ENCODE measurements around the gene TUFM.

Gene TUFM

GRCh38 chr16:28844226-28844885, 1.8 kb downstream of the TUFM start:
- no peaks in the 10 kb centered on the region for H3K9me3 Mint-ChIP-seq
- H3K36me3 Mint-ChIP-seq (ENCODE audit: low read depth), result peaks cover 24% of the 10 kb centered on the region
- no peak for DNase-seq
- peaks cover 28% of the 10 kb centered on the region for H3K4me1 Mint-ChIP-seq
- TF ChIP-seq, protein P1, sequence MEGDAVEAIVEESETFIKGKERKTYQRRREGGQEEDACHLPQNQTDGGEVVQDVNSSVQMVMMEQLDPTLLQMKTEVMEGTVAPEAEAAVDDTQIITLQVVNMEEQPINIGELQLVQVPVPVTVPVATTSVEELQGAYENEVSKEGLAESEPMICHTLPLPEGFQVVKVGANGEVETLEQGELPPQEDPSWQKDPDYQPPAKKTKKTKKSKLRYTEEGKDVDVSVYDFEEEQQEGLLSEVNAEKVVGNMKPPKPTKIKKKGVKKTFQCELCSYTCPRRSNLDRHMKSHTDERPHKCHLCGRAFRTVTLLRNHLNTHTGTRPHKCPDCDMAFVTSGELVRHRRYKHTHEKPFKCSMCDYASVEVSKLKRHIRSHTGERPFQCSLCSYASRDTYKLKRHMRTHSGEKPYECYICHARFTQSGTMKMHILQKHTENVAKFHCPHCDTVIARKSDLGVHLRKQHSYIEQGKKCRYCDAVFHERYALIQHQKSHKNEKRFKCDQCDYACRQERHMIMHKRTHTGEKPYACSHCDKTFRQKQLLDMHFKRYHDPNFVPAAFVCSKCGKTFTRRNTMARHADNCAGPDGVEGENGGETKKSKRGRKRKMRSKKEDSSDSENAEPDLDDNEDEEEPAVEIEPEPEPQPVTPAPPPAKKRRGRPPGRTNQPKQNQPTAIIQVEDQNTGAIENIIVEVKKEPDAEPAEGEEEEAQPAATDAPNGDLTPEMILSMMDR (IDR thresholded peaks at IDR 0.05), result no peak
- no peak overlapping the region for H3K27ac Mint-ChIP-seq
- peak overlapping the region; percentile 98 for H3K4me3 Mint-ChIP-seq
- H3K27me3 Mint-ChIP-seq (ENCODE audit: low read depth, poor library complexity), result no peaks in the 10 kb centered on the region

DNA sequence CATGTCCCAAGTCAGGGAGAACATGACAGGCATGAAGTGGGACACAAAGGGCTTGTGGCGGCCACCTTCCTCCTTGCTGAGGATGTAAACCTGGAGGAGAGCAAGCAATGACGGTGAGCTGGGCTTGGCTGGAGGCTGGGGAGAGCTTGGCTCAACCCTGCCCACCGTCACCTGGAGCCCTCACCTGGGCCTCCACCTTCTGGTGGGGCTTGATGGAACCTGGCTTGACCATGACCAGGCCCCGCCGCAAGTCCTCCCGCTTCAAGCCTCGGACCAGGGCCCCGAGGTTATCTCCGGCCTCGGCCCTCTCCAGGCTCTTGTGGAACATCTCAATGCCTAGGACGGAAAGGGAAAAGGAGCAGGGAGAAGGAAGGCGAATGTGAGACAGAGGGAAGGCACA, 2.4 kb downstream of the TUFM start:
- H3K4me3 Mint-ChIP-seq, result peak overlapping the region; percentile 48
- H3K36me3 Mint-ChIP-seq (ENCODE audit: low read depth), result peaks cover 28% of the 10 kb centered on the region
- TF ChIP-seq, protein P1 (IDR thresholded peaks at IDR 0.05), result no peak
- no peak overlapping the region for H3K27ac Mint-ChIP-seq
- H3K27me3 Mint-ChIP-seq (ENCODE audit: low read depth, poor library complexity), result no peaks in the 10 kb centered on the region
- peaks cover 28% of the 10 kb centered on the region for H3K4me1 Mint-ChIP-seq
- H3K9me3 Mint-ChIP-seq, result no peaks in the 10 kb centered on the region
- DNase-seq, result no peak

- Mint-ChIP-seq H3K27ac (peak overlapping the region; percentile 92), H3K27me3 (ENCODE audit: low read depth, poor library complexity) (no peaks in the 10 kb centered on the region), H3K4me1 (peaks cover 28% of the 10 kb centered on the region), H3K9me3 (no peaks in the 10 kb centered on the region), H3K4me3 (no peak overlapping the region), H3K36me3 (ENCODE audit: low read depth) (peaks cover 39% of the 10 kb centered on the region)
- TF ChIP-seq, protein P1 (IDR thresholded peaks at IDR 0.05), result no peak
- no peak for DNase-seq
These were observed 3.5 kb downstream of the TUFM start for GRCh38 chr16:28842696-28843095.

- TF ChIP-seq, protein P1 (IDR thresholded peaks at IDR 0.05), result no peak
- H3K36me3 Mint-ChIP-seq (ENCODE audit: low read depth), result peaks cover 36% of the 10 kb centered on the region
- H3K4me1 Mint-ChIP-seq, result peaks cover 6% of the 10 kb centered on the region
- H3K27me3 Mint-ChIP-seq (ENCODE audit: low read depth, poor library complexity), result no peaks in the 10 kb centered on the region
- no peak overlapping the region for H3K4me3 Mint-ChIP-seq
- DNase-seq, result no peak
- H3K9me3 Mint-ChIP-seq, result no peaks in the 10 kb centered on the region
- H3K27ac Mint-ChIP-seq, result peak overlapping the region; percentile 91
These were observed 6.2 kb downstream of the TUFM start for GRCh38 chr16:28839899-28840298.

- Mint-ChIP-seq H3K4me1 (no peaks in the 10 kb centered on the region), H3K36me3 (ENCODE audit: low read depth) (peaks cover 36% of the 10 kb centered on the region), H3K9me3 (no peaks in the 10 kb centered on the region), H3K4me3 (no peak overlapping the region), H3K27me3 (ENCODE audit: low read depth, poor library complexity) (no peaks in the 10 kb centered on the region), H3K27ac (peak overlapping the region; percentile 54)
- TF ChIP-seq, protein P1 (IDR thresholded peaks at IDR 0.05), result no peak
- DNase-seq, result no peak
These were observed 7.0 kb downstream of the TUFM start for GRCh38 chr16:28839004-28839639.

DNA sequence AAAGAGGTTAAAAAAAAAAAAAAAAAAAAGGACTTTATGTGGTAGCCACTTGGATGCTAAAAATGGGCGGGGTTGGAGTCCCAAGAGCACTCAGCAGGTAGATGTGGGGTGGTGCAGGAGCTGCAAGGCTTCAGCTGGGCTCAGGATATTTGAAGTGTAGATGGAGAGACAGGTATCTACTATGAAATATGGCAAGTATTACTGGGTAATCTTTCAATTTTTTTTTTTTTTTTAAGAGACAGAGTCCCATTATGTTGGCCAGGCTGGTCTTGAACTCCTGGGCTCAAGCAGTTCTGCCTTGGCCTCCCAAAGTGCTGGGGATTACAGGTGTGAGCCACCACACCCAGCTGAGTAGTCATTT, 7.6 kb downstream of the TUFM start:
- Mint-ChIP-seq H3K4me1 (no peaks in the 10 kb centered on the region), H3K4me3 (no peak overlapping the region), H3K27ac (no peak overlapping the region), H3K27me3 (ENCODE audit: low read depth, poor library complexity) (no peaks in the 10 kb centered on the region), H3K9me3 (no peaks in the 10 kb centered on the region), H3K36me3 (ENCODE audit: low read depth) (peaks cover 40% of the 10 kb centered on the region)
- DNase-seq, result no peak
- TF ChIP-seq, protein P1 (IDR thresholded peaks at IDR 0.05), result no peak
